GM21825 (cell line): ENCODE measurements around the gene VWA2.

Experiments used
- ATAC-seq: cut with Tn5 transposase; IDR thresholded peaks from one replicate; pipeline ENCODE4 v1.9.1; 2021; ENCODE audit warnings: mild to moderate bottlenecking, moderate library complexity; ENCODE audit not compliant: unreplicated experiment

Gene VWA2

GRCh38 chr10:114239117-114239993 is at the start of gene VWA2:
Gene VWA2 (plus strand): TSS chr10:114239254. CDS start chr10:114248714, 9,460 bp downstream.
- no peak for ATAC-seq

GRCh38 chr10:114189700-114190099 is 49.4 kb upstream of the VWA2 start:
- no peak for ATAC-seq

- ATAC-seq: peak; percentile 83
Measured at GRCh38 chr10:114195079-114195478, 44.0 kb upstream of the VWA2 start.

- no peak for ATAC-seq
Measured at GRCh38 chr10:114199239-114199638, 39.8 kb upstream of the VWA2 start.

GRCh38 chr10:114202812-114203211 is 36.2 kb upstream of the VWA2 start:
- no peak for ATAC-seq

- ATAC-seq: no peak
Measured at GRCh38 chr10:114206902-114207301, 32.2 kb upstream of the VWA2 start.

- ATAC-seq: no peak
Measured at GRCh38 chr10:114207349-114207748, 31.7 kb upstream of the VWA2 start.

GRCh38 chr10:114208351-114208750 is 30.7 kb upstream of the VWA2 start:
- ATAC-seq: no peak

- ATAC-seq: no peak
Measured at GRCh38 chr10:114212153-114212552, 26.9 kb upstream of the VWA2 start.

GRCh38 chr10:114215033-114215432 is 24.0 kb upstream of the VWA2 start:
- ATAC-seq: no peak

GRCh38 chr10:114220281-114220680 is 18.8 kb upstream of the VWA2 start:
- no peak for ATAC-seq

GRCh38 chr10:114221235-114221634 is 17.8 kb upstream of the VWA2 start:
- ATAC-seq: no peak

GRCh38 chr10:114223066-114223465 is 16.0 kb upstream of the VWA2 start:
- no peak for ATAC-seq

GRCh38 chr10:114228156-114228555 is 10.9 kb upstream of the VWA2 start:
- no peak for ATAC-seq

- no peak for ATAC-seq
Measured at GRCh38 chr10:114232561-114233176, 6.4 kb upstream of the VWA2 start.

- ATAC-seq: no peak
Measured at GRCh38 chr10:114233482-114233881, 5.6 kb upstream of the VWA2 start.

GRCh38 chr10:114234132-114234531 is 4.9 kb upstream of the VWA2 start:
- no peak for ATAC-seq

GRCh38 chr10:114239994-114240345 is 916 bp downstream of the VWA2 start:
- no peak for ATAC-seq

GRCh38 chr10:114242235-114242634 is 3.2 kb downstream of the VWA2 start:
- no peak for ATAC-seq

- ATAC-seq: no peak
Measured at GRCh38 chr10:114243661-114244060, 4.6 kb downstream of the VWA2 start.

- no peak for ATAC-seq
Measured at GRCh38 chr10:114244126-114244525, 5.1 kb downstream of the VWA2 start.

- ATAC-seq: no peak
Measured at GRCh38 chr10:114245121-114245791, 6.2 kb downstream of the VWA2 start.
